ENCODE results near the gene DAZ4.
"Not testable (repeated sequence)": the region's sequence is repeated elsewhere in the genome, so short reads cannot be mapped to it uniquely, and the experiment has no call there.

DAZ4 gene

GRCh38 chrY:24833619-24834018 is at the start of gene DAZ4:
Gene DAZ4 (plus strand): TSS chrY:24833919. CDS start chrY:24834127, 208 bp downstream.
- not testable (repeated sequence) for DNase-seq

- DNase-seq, result not testable (repeated sequence)
Observed at GRCh38 chrY:24813293-24813692, 20.4 kb upstream of the DAZ4 start, which contains the start of gene DAZ3. Gene DAZ3 (minus strand): TSS chrY:24813393. CDS start chrY:24813185, 208 bp downstream.

GRCh38 chrY:24821836-24822235 is 11.9 kb upstream of the DAZ4 start:
- not testable (repeated sequence) for DNase-seq

- not testable (repeated sequence) for DNase-seq
Observed at GRCh38 chrY:24824184-24824879, 9.4 kb upstream of the DAZ4 start.

- DNase-seq, result not testable (repeated sequence)
Observed at GRCh38 chrY:24825069-24825468, 8.7 kb upstream of the DAZ4 start.
